Amniotic epithelial cell (primary cell): ENCODE data around the gene PTPRT.

Source experiments
- DNase-seq: peaks from one replicate; pipeline ENCODE4 v3.0.0-alpha.2; 2010; ENCODE audit warnings: low read depth

Gene PTPRT

DNA sequence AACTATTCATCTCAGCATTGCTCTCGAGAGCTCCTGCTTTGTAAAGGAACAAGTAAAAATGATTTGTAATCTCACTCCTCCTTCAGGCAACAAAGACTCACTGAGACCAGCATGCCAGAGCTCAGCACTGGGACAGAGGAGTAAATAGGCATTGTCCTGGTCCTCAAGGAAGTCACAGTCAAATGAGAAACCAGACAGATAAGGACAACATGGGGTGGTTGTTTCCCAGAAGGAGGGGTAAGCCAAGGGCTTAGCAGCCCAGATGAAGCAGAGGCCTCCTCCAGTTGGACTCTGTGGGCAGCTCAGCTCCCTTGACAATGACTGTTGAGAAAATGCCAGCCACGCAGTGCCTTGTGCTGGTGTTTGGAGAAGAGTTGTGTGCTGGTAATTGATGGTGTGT is 1145.8 kb downstream of the PTPRT start:
- no peak for DNase-seq

DNA sequence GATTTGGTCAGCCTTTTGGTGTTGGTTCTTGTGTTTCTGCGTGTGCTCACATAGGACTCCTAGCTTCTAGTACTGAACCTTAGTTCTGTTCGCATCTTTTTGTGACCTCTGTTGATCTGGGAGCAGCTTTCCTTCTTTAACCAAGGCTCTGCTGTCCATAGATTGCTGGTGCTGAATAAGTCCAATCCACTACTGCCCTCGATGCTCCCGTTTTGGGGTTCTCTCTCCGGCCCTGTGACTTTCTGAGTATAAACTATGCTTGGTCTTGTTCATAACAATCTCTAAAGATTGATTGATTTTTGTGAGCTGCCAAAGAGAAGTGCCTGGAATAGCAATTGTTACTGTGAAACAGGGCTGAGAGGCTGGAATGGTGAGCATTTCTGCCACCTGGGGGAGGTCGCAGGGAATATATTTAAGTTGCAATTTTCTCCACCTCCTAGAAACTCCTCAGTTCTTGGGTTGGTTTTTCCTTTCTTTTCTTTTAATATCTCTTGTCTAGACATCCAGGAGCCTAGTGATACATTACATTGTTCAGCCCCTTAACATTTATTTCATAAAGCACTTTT is 1148.6 kb downstream of the PTPRT start:
- no peak for DNase-seq

DNA sequence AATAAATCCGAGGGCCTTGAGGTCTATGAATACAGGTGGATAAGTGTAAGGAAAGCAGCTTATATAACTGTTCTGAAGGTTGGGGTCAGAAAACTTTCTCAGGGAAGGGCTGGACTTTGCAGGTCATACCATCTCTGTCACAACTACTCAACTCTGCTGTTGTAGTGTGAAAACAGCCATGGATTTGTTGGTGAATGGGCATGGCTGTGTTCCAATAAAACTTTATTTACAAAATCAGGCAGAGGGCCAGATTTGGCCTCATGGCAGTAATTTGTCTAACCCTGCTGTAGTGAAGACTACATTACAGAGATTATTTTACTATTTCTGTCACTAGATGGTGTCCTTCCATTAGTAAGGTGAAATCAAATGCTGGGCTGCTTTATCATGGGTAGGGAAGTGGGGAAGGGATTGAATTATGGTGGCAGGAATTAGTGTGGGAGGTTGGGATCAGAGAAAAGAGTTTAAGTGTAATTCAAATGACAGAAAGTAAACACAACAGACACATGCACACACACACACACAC is 1161.9 kb downstream of the PTPRT start:
- DNase-seq = no peak

DNA sequence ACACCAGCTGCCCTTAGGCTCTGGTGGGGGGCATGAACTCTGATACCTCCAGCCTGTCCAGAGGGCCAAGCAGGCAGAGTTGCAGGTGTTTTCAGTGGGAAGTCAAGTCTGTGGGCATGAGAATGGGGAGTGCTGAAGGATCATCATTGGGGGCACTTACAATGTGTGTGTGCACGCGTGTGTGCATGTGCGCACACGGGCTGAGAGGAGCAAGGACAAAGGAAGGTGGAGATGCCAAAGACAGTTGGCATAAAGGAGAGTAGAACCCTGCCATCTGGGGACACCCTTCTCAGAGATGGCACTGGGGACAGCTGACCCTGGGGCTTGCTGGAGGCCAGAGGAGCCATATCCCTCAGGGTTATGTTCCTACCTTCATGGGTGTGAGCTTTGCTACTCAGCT is 1163.1 kb downstream of the PTPRT start:
- DNase-seq = no peak

DNA sequence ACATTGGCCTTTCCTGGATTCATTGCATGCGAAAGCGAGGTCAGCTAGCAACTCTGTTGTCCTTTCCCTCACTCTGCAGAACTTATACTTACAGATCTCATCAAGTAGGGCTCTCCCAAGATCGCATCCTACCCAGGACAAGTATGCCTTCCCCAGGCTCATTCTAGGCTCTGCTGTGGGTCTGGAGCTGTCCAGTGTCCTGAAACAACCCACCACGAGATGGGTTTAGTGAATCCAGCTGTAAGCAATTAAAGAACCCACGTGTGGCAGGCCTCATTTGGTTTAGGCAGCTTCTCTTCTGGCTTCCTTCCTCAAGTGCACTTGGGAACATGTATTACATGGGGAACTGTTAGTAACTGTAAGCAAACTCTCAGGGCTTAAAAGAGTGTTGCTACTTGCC is 1165.1 kb downstream of the PTPRT start:
- DNase-seq = no peak
